COLO829 (cell line): ENCODE data around the gene KRT4.

ENCODE experiments used
- DNase-seq: peaks from one replicate; pipeline ENCODE4 v3.0.0; 2012; ENCODE audit warnings: low spot score

KRT4 gene

GRCh38 chr12:52821826-52822660 is 8.1 kb upstream of the KRT4 start:
- no peak for DNase-seq

- no peak for DNase-seq
These were observed 7.3 kb upstream of the KRT4 start for GRCh38 chr12:52821071-52821730.

DNA sequence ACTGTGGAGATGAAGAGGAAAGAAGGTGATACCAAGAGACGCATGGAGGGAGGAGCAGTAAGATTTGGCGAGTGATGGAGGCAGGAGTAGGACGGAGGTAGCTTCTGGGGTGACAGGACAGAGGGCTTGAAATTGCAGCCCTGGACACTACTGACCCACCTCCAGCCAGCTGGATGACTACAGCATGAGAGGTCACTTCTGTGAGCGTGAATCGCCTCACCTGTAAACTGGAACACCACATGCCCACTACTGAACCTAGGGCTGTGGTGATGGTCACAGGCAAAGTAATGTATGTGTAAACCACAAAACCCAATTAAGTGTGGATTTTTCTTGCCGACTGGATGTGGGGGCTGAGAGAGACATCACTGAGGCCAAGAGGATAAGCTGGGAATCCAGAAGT is 6.6 kb upstream of the KRT4 start:
- DNase-seq: no peak

DNA sequence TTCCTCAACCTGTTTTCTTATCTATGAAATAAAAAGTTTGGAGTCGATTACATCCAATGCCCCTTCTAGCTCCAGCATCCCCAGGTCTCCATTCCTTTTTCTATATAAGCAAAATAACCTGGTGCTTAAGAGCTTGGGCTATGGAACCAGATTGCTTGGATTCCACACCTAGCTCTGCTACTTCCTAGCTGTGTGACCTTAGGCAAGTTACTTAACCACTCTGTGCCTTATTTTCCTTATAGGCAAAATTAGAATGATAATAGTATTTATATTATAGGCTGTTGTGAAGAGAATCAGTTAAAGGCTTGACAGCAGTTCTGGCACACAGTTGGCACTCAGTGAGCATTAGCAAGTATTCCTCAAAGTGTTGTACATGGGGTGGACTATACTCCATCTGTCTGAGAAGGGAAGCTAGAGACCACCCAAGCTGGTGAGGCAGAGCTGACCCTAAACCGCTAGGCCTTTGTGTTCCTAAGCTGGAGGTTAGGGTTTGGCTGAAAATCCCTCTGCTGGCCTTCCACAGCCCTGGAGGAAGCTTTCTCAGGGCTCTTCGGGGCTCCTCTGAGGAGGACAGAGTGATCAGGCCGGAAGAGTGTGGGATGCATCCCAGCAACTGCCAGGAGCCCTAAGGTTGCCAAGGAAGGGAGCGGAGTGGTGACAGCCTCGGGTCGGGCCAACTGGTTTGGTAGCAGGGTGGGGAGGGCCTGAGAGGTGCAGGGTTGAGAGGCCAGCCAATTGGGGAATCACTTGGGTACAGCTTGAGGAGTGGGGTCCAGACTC is 6.0 kb upstream of the KRT4 start:
- no peak for DNase-seq

GRCh38 chr12:52818887-52819420 is 5.0 kb upstream of the KRT4 start:
- no peak for DNase-seq

GRCh38 chr12:52818388-52818787 is 4.5 kb upstream of the KRT4 start:
- DNase-seq: no peak

GRCh38 chr12:52817699-52818238 is 3.9 kb upstream of the KRT4 start:
- no peak for DNase-seq

- no peak for DNase-seq
These were observed 3.2 kb upstream of the KRT4 start for GRCh38 chr12:52817003-52817698.

- no peak for DNase-seq
These were observed 2.0 kb upstream of the KRT4 start for GRCh38 chr12:52815676-52816588.

DNA sequence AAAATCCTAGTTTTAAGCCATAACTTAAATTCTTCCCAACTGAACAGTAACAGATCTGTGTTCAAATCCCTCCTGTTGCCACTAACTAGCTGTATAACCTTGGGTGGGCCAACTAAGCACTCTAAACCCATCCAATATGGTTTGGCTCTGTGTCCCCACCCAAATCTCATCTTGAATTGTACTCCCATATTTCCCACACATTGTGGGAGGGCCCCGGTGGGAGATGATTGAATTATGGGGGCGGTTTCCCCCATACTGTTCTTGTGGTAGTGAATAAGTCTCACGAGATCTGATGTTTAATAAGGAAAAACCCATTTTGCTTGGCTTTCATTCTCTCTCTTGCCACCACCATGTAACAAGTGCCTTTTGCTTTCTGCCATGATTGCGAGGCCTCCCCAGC is 1.2 kb upstream of the KRT4 start:
- no peak for DNase-seq

- no peak for DNase-seq
These were observed 817 bp upstream of the KRT4 start for GRCh38 chr12:52814710-52815155.

- DNase-seq: no peak
These were observed 605 bp downstream of the KRT4 start for GRCh38 chr12:52813203-52813819.

DNA sequence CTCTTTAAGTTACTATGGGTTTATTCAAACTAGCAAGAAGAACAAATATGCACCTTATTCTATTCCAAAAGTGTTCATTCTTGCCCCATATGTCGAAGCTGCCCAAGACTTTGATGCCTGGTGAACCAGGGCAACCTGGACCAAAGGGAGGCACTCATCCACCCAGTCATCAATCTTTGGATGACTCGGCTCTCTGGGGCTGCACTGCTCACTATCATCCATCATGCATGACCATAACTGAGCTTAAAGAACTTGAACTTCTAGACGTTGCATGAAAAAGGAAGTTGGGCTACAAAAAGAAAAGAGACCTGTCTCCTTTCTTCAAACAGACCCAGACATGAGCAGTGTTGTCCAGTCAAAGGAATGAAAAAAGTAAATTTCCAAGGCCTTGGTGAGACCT is 1.2 kb downstream of the KRT4 start:
- DNase-seq: no peak

DNA sequence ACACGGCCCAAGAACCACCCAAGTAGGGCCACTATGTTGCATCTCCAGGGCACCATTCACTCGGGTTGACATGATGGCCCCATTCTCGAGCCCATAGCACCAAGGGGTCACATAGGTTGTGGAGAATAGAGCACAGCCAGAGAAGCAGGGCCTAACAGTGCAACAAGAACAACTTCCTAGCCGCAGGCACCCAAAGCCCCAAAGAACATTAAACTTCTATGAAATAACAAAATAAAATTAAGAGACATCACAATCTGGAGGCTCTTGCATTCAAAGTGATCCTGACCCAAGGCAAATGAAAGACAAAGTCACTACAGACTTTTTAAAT is 1.9 kb downstream of the KRT4 start:
- no peak for DNase-seq

- no peak for DNase-seq
These were observed 2.5 kb downstream of the KRT4 start for GRCh38 chr12:52811191-52812072.

- no peak for DNase-seq
These were observed 3.4 kb downstream of the KRT4 start for GRCh38 chr12:52810554-52810953.

- no peak for DNase-seq
These were observed 4.8 kb downstream of the KRT4 start for GRCh38 chr12:52809166-52809565.

DNA sequence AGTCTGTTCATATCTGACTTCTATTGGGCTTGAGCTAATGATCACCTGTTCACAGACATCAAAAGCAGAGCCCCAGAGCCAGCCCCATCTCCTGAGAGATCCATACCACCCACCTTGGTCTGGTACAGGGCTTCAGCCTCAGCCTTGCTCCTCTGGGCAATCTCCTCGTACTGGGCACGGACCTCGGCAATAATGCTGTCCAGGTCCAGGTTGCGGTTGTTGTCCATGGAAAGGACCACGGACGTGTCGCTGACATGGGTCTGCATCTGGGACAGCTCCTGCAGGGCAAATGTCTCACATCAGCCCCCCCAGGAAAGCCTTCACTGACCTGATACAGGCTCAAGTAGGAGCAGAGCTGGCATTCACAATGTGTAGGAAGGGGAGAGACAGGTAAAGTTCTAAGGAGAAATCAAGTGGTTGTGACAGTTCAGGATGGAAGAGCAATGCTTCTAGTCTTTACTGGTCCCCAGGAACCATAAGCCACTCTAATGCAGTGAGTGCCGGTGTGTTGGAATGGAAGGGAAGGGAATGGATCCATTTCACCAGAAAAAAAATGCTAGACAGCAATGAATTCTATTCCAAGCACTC is 5.2 kb downstream of the KRT4 start:
- DNase-seq: no peak
